GM12872 (cell line): Measurements from ENCODE around the gene KCNH1.

Source experiments
- TF ChIP-seq, protein P1 (sequence below): IDR thresholded peaks from 3 replicates; pipeline ENCODE4 v1.5.1; 2011; ENCODE audit warnings: low read depth, mild to moderate bottlenecking, low read length, moderate library complexity; ENCODE audit not compliant: insufficient read depth

KCNH1 gene

DNA sequence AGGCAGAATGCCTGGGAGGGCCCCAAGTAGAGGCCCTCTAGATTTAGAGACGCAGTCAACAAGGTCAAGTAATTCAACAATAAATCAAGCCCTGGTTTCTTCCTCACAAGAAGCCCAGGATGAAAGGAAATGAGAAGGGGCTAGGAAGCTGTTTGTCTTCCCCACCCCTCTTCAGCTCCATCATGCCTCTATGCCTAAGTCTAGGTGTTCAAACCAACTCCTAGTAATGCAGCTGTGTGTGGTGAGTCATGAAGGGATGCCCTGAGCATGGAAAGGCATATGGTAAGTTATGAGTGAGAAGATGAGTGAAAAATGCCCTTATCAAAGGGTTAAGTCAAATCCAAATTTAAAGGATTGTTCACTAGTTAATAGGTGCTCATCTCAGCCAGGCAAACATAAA lies 339.5 kb downstream of the KCNH1 start:
- TF ChIP-seq, protein P1, sequence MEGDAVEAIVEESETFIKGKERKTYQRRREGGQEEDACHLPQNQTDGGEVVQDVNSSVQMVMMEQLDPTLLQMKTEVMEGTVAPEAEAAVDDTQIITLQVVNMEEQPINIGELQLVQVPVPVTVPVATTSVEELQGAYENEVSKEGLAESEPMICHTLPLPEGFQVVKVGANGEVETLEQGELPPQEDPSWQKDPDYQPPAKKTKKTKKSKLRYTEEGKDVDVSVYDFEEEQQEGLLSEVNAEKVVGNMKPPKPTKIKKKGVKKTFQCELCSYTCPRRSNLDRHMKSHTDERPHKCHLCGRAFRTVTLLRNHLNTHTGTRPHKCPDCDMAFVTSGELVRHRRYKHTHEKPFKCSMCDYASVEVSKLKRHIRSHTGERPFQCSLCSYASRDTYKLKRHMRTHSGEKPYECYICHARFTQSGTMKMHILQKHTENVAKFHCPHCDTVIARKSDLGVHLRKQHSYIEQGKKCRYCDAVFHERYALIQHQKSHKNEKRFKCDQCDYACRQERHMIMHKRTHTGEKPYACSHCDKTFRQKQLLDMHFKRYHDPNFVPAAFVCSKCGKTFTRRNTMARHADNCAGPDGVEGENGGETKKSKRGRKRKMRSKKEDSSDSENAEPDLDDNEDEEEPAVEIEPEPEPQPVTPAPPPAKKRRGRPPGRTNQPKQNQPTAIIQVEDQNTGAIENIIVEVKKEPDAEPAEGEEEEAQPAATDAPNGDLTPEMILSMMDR, result no peak

DNA sequence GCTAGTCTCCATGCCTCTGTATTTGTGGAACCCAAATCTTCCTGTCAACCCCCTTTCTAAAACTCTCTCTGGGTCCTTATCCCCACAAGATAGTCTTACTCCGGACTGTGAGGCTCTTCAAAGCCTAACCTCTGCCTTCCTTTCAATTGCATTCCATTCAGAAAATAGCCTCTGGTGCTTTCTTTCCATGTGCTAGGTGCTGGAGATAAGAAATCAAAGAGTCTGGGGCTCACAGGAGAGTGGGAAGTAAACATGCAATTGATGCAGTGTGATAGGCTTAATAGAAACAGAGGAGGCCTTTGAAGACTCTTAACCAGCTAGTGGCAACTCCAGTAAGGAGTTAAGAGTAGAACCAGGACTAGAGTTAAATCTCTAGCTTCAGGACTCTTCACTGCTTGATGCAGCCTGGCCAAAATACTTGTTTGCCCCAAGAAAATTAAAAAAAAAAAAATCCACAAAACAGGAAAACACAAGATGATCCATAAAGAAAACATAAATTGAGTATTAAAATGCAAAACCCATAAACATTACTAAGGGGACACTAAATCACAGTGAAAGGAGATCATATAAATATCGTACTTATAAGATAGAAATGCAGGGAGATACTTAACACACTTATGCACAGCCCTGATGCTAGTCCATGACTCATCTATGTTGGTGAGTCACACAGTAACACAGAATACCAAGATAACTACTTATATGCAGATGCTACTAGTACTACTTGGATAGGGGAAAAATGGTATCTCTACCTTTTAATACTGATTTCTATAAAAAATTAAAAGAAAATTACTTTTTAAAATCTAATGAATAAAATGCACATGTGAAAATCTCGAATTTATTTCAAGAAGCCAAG lies 341.5 kb downstream of the KCNH1 start:
- TF ChIP-seq, protein P1, result no peak

DNA sequence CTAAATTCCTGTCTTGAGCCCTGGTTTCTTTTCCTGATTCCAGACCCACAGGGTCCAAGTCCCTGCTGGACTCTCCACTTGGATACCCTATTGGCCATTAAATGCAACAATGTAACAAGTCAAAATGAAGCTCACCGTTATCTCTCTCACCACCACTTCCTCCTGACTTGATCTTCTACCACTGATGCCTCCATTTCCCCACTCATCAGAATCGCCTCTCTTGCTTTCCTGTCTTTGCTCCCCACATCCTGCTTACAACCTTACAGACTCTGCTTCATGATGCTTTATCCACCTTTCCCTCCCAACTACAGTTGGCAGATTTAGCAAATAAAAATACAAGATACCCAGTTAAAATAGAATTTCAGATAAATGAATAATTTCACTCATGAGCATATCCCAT lies 343.8 kb downstream of the KCNH1 start:
- TF ChIP-seq, protein P1, result no peak

DNA sequence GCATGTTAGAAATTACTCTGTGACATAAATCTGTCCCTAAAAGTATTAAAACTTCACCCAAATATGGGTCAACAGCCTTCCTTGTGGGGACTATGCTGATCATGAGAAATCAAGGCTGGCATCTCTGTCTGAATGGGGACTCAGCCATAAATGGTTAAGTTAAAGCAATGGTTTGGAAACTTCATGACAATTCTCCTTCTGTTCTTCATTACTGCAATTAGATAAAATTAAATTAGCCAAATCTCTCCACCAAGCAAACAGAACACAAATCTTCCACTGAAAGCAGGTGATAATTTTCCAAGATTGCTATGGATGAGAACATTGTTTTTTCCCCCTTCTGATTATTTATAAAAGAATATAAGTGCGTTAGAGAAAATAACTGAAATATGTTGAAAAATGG lies 346.1 kb downstream of the KCNH1 start:
- TF ChIP-seq, protein P1, result no peak

DNA sequence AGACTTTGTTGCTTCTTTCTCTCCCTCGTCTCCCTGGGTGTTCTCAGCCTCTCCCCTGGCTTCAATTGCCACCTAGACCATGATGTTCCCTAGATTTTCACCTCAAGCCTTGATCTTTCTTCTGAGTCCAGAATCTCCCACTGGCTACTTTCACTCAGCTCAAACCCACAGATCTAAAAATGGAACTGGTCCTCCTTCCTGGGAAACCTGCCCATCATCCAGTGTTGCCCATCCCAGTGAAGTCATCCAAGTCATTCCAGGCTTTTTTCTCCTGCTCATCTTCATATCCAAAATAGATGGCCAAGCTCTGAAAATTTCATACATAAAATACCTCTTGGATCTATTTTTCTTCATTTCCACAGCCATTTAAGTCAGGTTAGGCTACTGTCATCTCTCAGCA lies 347.4 kb downstream of the KCNH1 start:
- TF ChIP-seq, protein P1, result no peak

DNA sequence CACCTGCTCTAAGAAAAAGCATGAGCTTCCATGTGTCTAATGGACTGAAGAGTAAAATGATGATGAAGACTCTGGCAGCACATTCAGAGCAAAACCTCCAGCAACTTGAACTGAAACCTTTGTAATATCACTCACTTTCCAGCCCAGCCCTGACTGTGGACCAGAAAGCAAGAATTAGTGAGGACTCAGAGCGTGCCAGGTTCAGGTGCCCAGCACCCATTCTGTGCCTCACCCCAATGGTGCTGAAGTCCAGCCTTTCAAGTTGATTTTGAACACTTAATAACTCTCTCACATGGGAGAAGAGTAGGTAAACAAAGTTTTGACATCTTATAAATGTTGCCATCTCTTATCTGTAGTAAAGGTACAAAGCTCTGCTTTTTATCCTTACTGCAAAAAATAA lies 350.0 kb downstream of the KCNH1 start:
- TF ChIP-seq, protein P1, result no peak

DNA sequence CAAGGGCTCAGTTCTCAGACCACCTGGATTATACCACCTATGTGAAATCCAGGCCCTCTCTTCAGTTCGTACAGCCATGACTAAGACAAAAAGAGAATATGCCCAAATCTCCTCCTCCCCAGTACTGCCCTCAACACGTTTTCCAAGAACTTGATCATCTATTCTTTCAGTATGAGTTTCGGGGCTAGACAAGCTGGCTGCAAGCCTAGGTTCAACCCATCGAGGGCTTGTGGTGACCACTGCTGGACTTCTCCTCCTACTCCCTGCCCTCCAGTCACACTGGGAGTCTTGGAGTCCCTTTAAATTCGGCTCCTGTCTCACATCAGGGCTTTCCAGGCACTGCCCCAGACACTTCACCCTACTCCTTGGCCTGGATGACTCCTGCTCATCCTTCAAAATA lies 352.3 kb downstream of the KCNH1 start:
- TF ChIP-seq, protein P1, result no peak
